H1 (cell line): ENCODE data around the gene PEPD. TPM values are rescaled to one million over a fixed set of nuclear protein-coding genes. Genes with fewer than 3 reads are reported as not detected.

Experiments
- CTCF ChIA-PET: fragments of 300-600 bp; sonication (Branson Sonifier 250); formaldehyde crosslinking; loops from one replicate; lab custom pipeline; 2021; ENCODE audit not compliant: partially characterized antibody; lab: Charles Lee
- POLR2A ChIA-PET: fragments of 300-600 bp; sonication (Branson Sonifier 250); formaldehyde crosslinking; loops from one replicate; lab custom pipeline; 2021; ENCODE audit warnings: inconsistent platforms; ENCODE audit not compliant: partially characterized antibody; lab: Charles Lee
- DNase-seq, 2 experiments: peaks; one replicate each; pipeline versions ENCODE4 v3.0.0 to v3.0.0-alpha.2; 2010 to 2022; ENCODE audit warnings: low spot score in 2 of 2, low read depth in 1 of 2, mixed read lengths in 1 of 2
- FAIRE-seq: peaks from 2 replicates; lab custom pipeline; 2011; peaks lifted over from hg19 to GRCh38; lab: Jason Lieb, UNC
- H2AFZ ChIP-seq: 2 replicates; pipeline ENCODE4 v1.8.1; 2012; ENCODE audit warnings: low read length, inconsistent platforms
- H2AK5ac ChIP-seq: 2 replicates; pipeline ENCODE4 v1.6.1; 2013; ENCODE audit warnings: low read depth, low read length
- H2BK120ac ChIP-seq: replicated peaks from 2 replicates; pipeline ENCODE3; 2013; ENCODE audit warnings: low read depth, low read length, inconsistent platforms
- H2BK12ac ChIP-seq: 2 replicates; pipeline ENCODE4 v1.6.1; 2013; ENCODE audit warnings: low read depth, low read length
- H2BK15ac ChIP-seq: 2 replicates; pipeline ENCODE4 v1.6.1; 2013; ENCODE audit warnings: low read length
- H2BK20ac ChIP-seq: 2 replicates; pipeline ENCODE4 v1.6.1; 2013; ENCODE audit warnings: low read length
- H2BK5ac ChIP-seq: 2 replicates; pipeline ENCODE4 v1.6.1; 2013; ENCODE audit warnings: low read depth, low read length
- H3K14ac ChIP-seq: 2 replicates; pipeline ENCODE4 v1.6.1; 2013; ENCODE audit warnings: inconsistent platforms; ENCODE audit not compliant: insufficient read length
- H3K18ac ChIP-seq: 2 replicates; pipeline ENCODE4 v1.6.1; 2013; ENCODE audit warnings: low read length; ENCODE audit errors: extremely low read depth
- H3K23ac ChIP-seq: 2 replicates; pipeline ENCODE4 v1.6.1; 2013; ENCODE audit warnings: inconsistent platforms; ENCODE audit not compliant: insufficient read length
- H3K23me2 ChIP-seq: 2 replicates; pipeline ENCODE4 v1.6.1; 2013; ENCODE audit warnings: low read depth, low read length
- H3K27ac ChIP-seq: 2 replicates; pipeline ENCODE4 v1.6.1; 2011; ENCODE audit warnings: low read depth, low read length, inconsistent platforms
- H3K27me3 ChIP-seq, 4 experiments: replicated peaks in 1 of 4; 1 replicate in 1 of 4; 2 replicates in 3 of 4; pipeline versions ENCODE4 v1.6.1 to v1.8.1; 2011 to 2013; ENCODE audit warnings: low read length in 3 of 4, mild to moderate bottlenecking in 3 of 4, inconsistent platforms in 2 of 4, mixed read lengths in 2 of 4, moderate library complexity in 1 of 4; ENCODE audit not compliant: control insufficient read depth in 3 of 4, insufficient read depth in 3 of 4; ENCODE audit errors: extremely low read depth in 1 of 4
- H3K36me3 ChIP-seq, 4 experiments: 2 replicates each; pipeline versions ENCODE4 v1.6.1 to v1.8.1; 2011 to 2013; ENCODE audit warnings: mild to moderate bottlenecking in 4 of 4, low read length in 3 of 4, moderate library complexity in 2 of 4, control low read depth in 1 of 4, inconsistent platforms in 1 of 4; ENCODE audit not compliant: insufficient read depth in 4 of 4, control insufficient read depth in 2 of 4
- H3K4ac ChIP-seq: replicated peaks from 2 replicates; pipeline ENCODE3; 2013; ENCODE audit warnings: low read length, low read depth, mixed read lengths, inconsistent platforms; ENCODE audit not compliant: insufficient read length
- H3K4me1 ChIP-seq, 4 experiments: replicated peaks in 1 of 4; 1 replicate in 1 of 4; 2 replicates in 3 of 4; pipeline versions ENCODE4 v1.6.1 to v1.8.1; 2011 to 2013; ENCODE audit warnings: low read length in 3 of 4, inconsistent platforms in 2 of 4, mixed read lengths in 1 of 4; ENCODE audit not compliant: insufficient read depth in 4 of 4, control insufficient read depth in 3 of 4
- H3K4me2 ChIP-seq, 2 experiments: 2 replicates each; pipeline versions ENCODE4 v1.6.1 to v1.8.1; 2011 to 2013; ENCODE audit warnings: low read depth in 2 of 2, low read length in 2 of 2, control low read depth in 1 of 2, inconsistent platforms in 1 of 2, mild to moderate bottlenecking in 1 of 2; ENCODE audit not compliant: insufficient read depth in 1 of 2
- H3K4me3 ChIP-seq, 4 experiments: fragments of 200-600, 300-600 bp in 1 of 4; sonication (generic), shearing (Covaris generic), sonication (Bioruptor Twin) in 1 of 4; 2 replicates each; pipeline versions ENCODE4 v1.5.1 to v1.8.1; 2011 to 2016; ENCODE audit warnings: low read length in 4 of 4, low read depth in 3 of 4, control low read depth in 2 of 4, inconsistent platforms in 2 of 4, mild to moderate bottlenecking in 2 of 4, mixed read lengths in 1 of 4, moderate library complexity in 1 of 4; ENCODE audit not compliant: insufficient read depth in 2 of 4; ENCODE audit errors: extremely low read depth in 1 of 4
- H3K56ac ChIP-seq: replicated peaks from 2 replicates; pipeline ENCODE3; 2013; ENCODE audit warnings: low read depth, mild to moderate bottlenecking, mixed read lengths, low read length, inconsistent platforms; ENCODE audit not compliant: insufficient read length
- H3K79me1 ChIP-seq: 2 replicates; pipeline ENCODE4 v1.6.1; 2013; ENCODE audit warnings: low read depth, low read length, control low read depth
- H3K79me2 ChIP-seq, 2 experiments: 2 replicates each; pipeline versions ENCODE4 v1.6.1 to v1.8.1; 2012 to 2013; ENCODE audit warnings: low read length in 2 of 2, mild to moderate bottlenecking in 2 of 2, inconsistent platforms in 1 of 2; ENCODE audit not compliant: insufficient read depth in 2 of 2, control insufficient read depth in 1 of 2
- H3K9ac ChIP-seq, 4 experiments: replicated peaks in 1 of 4; 1 replicate in 1 of 4; 2 replicates in 3 of 4; pipeline versions ENCODE4 v1.6.1 to v1.8.1; 2011 to 2013; ENCODE audit warnings: low read depth in 3 of 4, low read length in 3 of 4, control low read depth in 2 of 4, mild to moderate bottlenecking in 2 of 4, moderate library complexity in 2 of 4, inconsistent platforms in 1 of 4; ENCODE audit errors: extremely low read depth in 1 of 4
- H3K9me3 ChIP-seq, 2 experiments: 2 replicates each; pipeline versions ENCODE4 v1.6.1 to v1.8.1; 2012 to 2013; ENCODE audit warnings: mild to moderate bottlenecking in 2 of 2, moderate library complexity in 2 of 2, control low read depth in 1 of 2, inconsistent platforms in 1 of 2, low read depth in 1 of 2, low read length in 1 of 2, mixed read lengths in 1 of 2; ENCODE audit not compliant: insufficient read depth in 2 of 2
- H4K20me1 ChIP-seq, 2 experiments: replicated peaks in 1 of 2; 2 replicates each; pipeline versions ENCODE3 to v1.8.1; 2011 to 2013; ENCODE audit warnings: inconsistent platforms in 2 of 2, low read length in 2 of 2, mild to moderate bottlenecking in 1 of 2; ENCODE audit not compliant: insufficient read depth in 2 of 2, control insufficient read depth in 1 of 2
- H4K5ac ChIP-seq: 2 replicates; pipeline ENCODE4 v1.6.1; 2013; ENCODE audit warnings: low read length, low read depth, mixed read lengths, inconsistent platforms; ENCODE audit not compliant: insufficient read length
- H4K8ac ChIP-seq: 2 replicates; pipeline ENCODE4 v1.8.0; 2013; ENCODE audit warnings: mild to moderate bottlenecking, moderate library complexity, low read length, inconsistent platforms; ENCODE audit not compliant: insufficient read depth; ENCODE audit errors: extremely low read depth
- H4K91ac ChIP-seq: replicated peaks from 2 replicates; pipeline ENCODE3; 2013; ENCODE audit warnings: low read length, mixed read lengths, inconsistent platforms; ENCODE audit not compliant: insufficient read length
- BRCA1 ChIP-seq: IDR thresholded peaks from 2 replicates; pipeline ENCODE4 v1.6.1; 2012; ENCODE audit warnings: low read depth, low read length, improper control_type of control experiment
- CBX8 ChIP-seq: fragments of 300-800, 300-1000 bp; sonication (generic); IDR thresholded peaks from 2 replicates; pipeline ENCODE4 v1.7.1; 2016; ENCODE audit warnings: low read depth, low read length, borderline replicate concordance
- CHD1 ChIP-seq: IDR thresholded peaks from 2 replicates; pipeline ENCODE4 v1.6.1; 2012; ENCODE audit warnings: low read depth, low read length, improper control_type of control experiment
- CHD2 ChIP-seq: IDR thresholded peaks from 2 replicates; pipeline ENCODE4 v1.6.1; 2012; ENCODE audit warnings: low read length, improper control_type of control experiment
- HDAC6 ChIP-seq: IDR thresholded peaks from one replicate; pipeline ENCODE4 v1.7.1; 2012; ENCODE audit warnings: low read depth, mild to moderate bottlenecking, inconsistent platforms, low read length, moderate library complexity
- JUN ChIP-seq: IDR thresholded peaks from 2 replicates; pipeline ENCODE4 v1.6.1; 2011; ENCODE audit warnings: low read depth, mild to moderate bottlenecking, improper control_type of control experiment, low read length
- KDM1A ChIP-seq: fragments of 200-600, 300-600 bp; sonication (generic); IDR thresholded peaks from 2 replicates; pipeline ENCODE4 v1.7.1; 2016; ENCODE audit warnings: mild to moderate bottlenecking, low read length, borderline replicate concordance
- POLR2A ChIP-seq, 2 experiments: IDR thresholded peaks; 1 replicate in 1 of 2; 2 replicates in 1 of 2; pipeline ENCODE4 v1.6.1; 2011; ENCODE audit warnings: low read depth in 2 of 2, low read length in 2 of 2, mild to moderate bottlenecking in 2 of 2; ENCODE audit errors: control extremely low read depth in 1 of 2
- RBBP5 ChIP-seq: IDR thresholded peaks from 2 replicates; pipeline ENCODE4 v1.7.1; 2012; ENCODE audit warnings: low read depth, mild to moderate bottlenecking, inconsistent platforms, low read length, moderate library complexity, borderline replicate concordance
- SIX5 ChIP-seq: IDR thresholded peaks from 2 replicates; pipeline ENCODE4 v1.6.1; 2011; ENCODE audit warnings: mild to moderate bottlenecking, low read depth, low read length
- SP1 ChIP-seq: IDR thresholded peaks from 2 replicates; pipeline ENCODE4 v1.6.1; 2011; ENCODE audit warnings: low read depth, low read length
- SP4 ChIP-seq: IDR thresholded peaks from 2 replicates; pipeline ENCODE4 v1.6.1; 2012; ENCODE audit warnings: low read length, inconsistent platforms
- SRF ChIP-seq: IDR thresholded peaks from 2 replicates; pipeline ENCODE4 v1.6.1; 2011; ENCODE audit warnings: mild to moderate bottlenecking, low read depth, low read length, moderate library complexity
- TAF1 ChIP-seq: IDR thresholded peaks from 2 replicates; pipeline ENCODE4 v1.6.1; 2011; ENCODE audit warnings: mild to moderate bottlenecking, low read depth, low read length
- TEAD4 ChIP-seq: IDR thresholded peaks from 2 replicates; pipeline ENCODE4 v1.6.1; 2012; ENCODE audit warnings: low read depth, low read length, inconsistent platforms, mixed read lengths
- WGBS, 2 experiments: shearing (Covaris generic) in 1 of 2; methylation state at CpG; one replicate each; pipeline versions ENCODE4 v1.1.6 to v1.1.7; 2013 to 2015; ENCODE audit warnings: low lambda C conversion rate in 2 of 2, mixed read lengths in 2 of 2, inconsistent platforms in 1 of 2, low coverage in 1 of 2, missing lambda C conversion rate in 1 of 2; ENCODE audit not compliant: insufficient replicate concordance in 2 of 2, insufficient coverage in 1 of 2, insufficient read length in 1 of 2; ENCODE audit errors: extremely low coverage in 1 of 2, missing lambda C conversion rate in 1 of 2; 5-methylcytosine and 5-hydroxymethylcytosine counted together
- polyA plus RNA-seq, 7 experiments: library from polyadenylated mRNA; depleted of rRNA in 3 of 7; stranded (reverse) in 5 of 7; unstranded in 2 of 7; fragments of >200 nt in 5 of 7; fragments of 200-250 nt in 2 of 7; gene quantifications; 1 replicate in 5 of 7; 2 replicates in 1 of 7; 4 replicates in 1 of 7; pipeline versions ENCODE4 v1.2.1 to v1.2.3, GENCODE V29; 2011 to 2013; ENCODE audit warnings: missing spikeins in 2 of 7, mixed read lengths in 2 of 7
- total RNA-seq: library from RNA; stranded (reverse); fragmentation: NEBNext Ultra II Directional; extraction: Animal tissue kit (Norgen Biotek cat#: 25700); gene quantifications from 2 replicates; pipeline ENCODE4 v1.2.1, GENCODE V29; 2021
- TF ChIP-seq, protein P1 (sequence below): IDR thresholded peaks from 2 replicates; pipeline ENCODE4 v1.6.1; 2012; ENCODE audit warnings: inconsistent platforms

Gene PEPD
- total and polyA plus RNA-seq, 2 of the 8 experiments (the other 6 are each of a cell fraction or from before 2014, with no cell fraction given), result 84.1 to 178 TPM

DNA sequence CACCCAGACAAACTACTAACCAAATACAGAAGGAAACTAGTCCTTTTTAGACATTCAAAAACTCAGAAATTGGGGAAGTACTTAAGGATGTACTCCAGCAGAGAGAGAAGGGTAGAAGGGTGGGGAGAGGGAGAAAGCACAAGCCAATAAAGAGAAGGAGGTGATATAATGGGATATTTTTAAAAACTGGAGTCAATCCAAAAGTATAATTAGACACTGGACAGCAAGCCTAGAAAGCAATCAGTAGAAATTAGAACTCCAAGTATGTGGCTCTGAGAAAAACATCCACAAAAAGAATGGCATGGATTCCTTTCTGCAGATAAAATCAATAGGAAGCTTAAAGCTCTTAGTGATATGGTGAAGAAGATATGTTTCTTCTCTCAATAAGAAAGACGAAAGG is 55.8 kb downstream of the PEPD start:
- no peak for DNase-seq
- TF ChIP-seq, protein P1, sequence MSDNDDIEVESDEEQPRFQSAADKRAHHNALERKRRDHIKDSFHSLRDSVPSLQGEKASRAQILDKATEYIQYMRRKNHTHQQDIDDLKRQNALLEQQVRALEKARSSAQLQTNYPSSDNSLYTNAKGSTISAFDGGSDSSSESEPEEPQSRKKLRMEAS, result no peak
- TF ChIP-seq SRF (no peak), JUN (no peak), TAF1 (no peak), KDM1A (no peak), SIX5 (no peak), RBBP5 (no peak), HDAC6 (no peak), BRCA1 (no peak), POLR2A (IDR thresholded peaks at IDR 0.05; ENCODE audit: control extremely low read depth in 1 of 2, low read depth in 2 of 2, low read length in 2 of 2) (no peak), SP1 (no peak), TEAD4 (no peak), CHD2 (no peak), CBX8 (no peak), CHD1 (no peak), SP4 (no peak)

More for the DNA sequence above, 55.8 kb downstream of the PEPD start:
- 100% methylated on average over 1 of the region's 1 CpG; no CpG with 5 or more reads in 1 of the 2 experiments for WGBS, 2 experiments
- Histone ChIP-seq H2BK15ac (no peak overlapping the region), H3K9ac (no peak overlapping the region), H2AK5ac (no peak overlapping the region), H2BK20ac (no peak overlapping the region), H3K4ac (no peak overlapping the region), H3K79me2 (no peaks in the 10 kb centered on the region), H2AFZ (no peak overlapping the region), H3K4me1 (no peaks in the 10 kb centered on the region; a peak in 1 of 7 replicates), H3K18ac (no peak overlapping the region), H4K91ac (no peak overlapping the region), H4K8ac (no peak overlapping the region), H3K56ac (no peak overlapping the region), H2BK120ac (no peak overlapping the region), H4K5ac (no peak overlapping the region), H3K27me3 (no peaks in the 10 kb centered on the region), H3K14ac (no peak overlapping the region), H3K23ac (no peak overlapping the region), H3K4me3 (no peak overlapping the region), H3K9me3 (no peaks in the 10 kb centered on the region), H2BK12ac (no peak overlapping the region), H2BK5ac (no peak overlapping the region), H3K23me2 (no peaks in the 10 kb centered on the region), H3K27ac (no peak overlapping the region), H3K4me2 (no peak overlapping the region), H3K79me1 (no peaks in the 10 kb centered on the region), H3K36me3 (peaks cover 0 to 7% (median 0%) of the 10 kb centered on the region in 4 experiments; a peak in 3 of 8 replicates), H4K20me1 (peaks cover 0 to 8% of the 10 kb centered on the region in 2 experiments)
- FAIRE-seq, result no peak
- POLR2A ChIA-PET, result interaction anchor here (1.2 kb wide), 1 partner anchor 12 kb away, joined by 3 read pairs; no protein-coding TSS in a partner anchor
- CTCF ChIA-PET, result interaction anchor here (0.6 kb wide), 1 partner anchor 11 kb away, joined by 3 read pairs; no protein-coding TSS in a partner anchor
